H1 (cell line): ENCODE measurements around the gene DBF4B. TPM values are rescaled to one million over a fixed set of nuclear protein-coding genes. Genes with fewer than 3 reads are reported as not detected.

Experiments
- CTCF ChIA-PET: fragments of 300-600 bp; sonication (Branson Sonifier 250); formaldehyde crosslinking; loops from one replicate; lab custom pipeline; 2021; ENCODE audit not compliant: partially characterized antibody; lab: Charles Lee
- POLR2A ChIA-PET: fragments of 300-600 bp; sonication (Branson Sonifier 250); formaldehyde crosslinking; loops from one replicate; lab custom pipeline; 2021; ENCODE audit warnings: inconsistent platforms; ENCODE audit not compliant: partially characterized antibody; lab: Charles Lee
- DNase-seq, 2 experiments: peaks; one replicate each; pipeline versions ENCODE4 v3.0.0 to v3.0.0-alpha.2; 2010 to 2022; ENCODE audit warnings: low spot score in 2 of 2, low read depth in 1 of 2, mixed read lengths in 1 of 2
- FAIRE-seq: peaks from 2 replicates; lab custom pipeline; 2011; peaks lifted over from hg19 to GRCh38; lab: Jason Lieb, UNC
- H2AFZ ChIP-seq: 2 replicates; pipeline ENCODE4 v1.8.1; 2012; ENCODE audit warnings: low read length, inconsistent platforms
- H2AK5ac ChIP-seq: 2 replicates; pipeline ENCODE4 v1.6.1; 2013; ENCODE audit warnings: low read depth, low read length
- H2BK120ac ChIP-seq: replicated peaks from 2 replicates; pipeline ENCODE3; 2013; ENCODE audit warnings: low read depth, low read length, inconsistent platforms
- H2BK12ac ChIP-seq: 2 replicates; pipeline ENCODE4 v1.6.1; 2013; ENCODE audit warnings: low read depth, low read length
- H2BK15ac ChIP-seq: 2 replicates; pipeline ENCODE4 v1.6.1; 2013; ENCODE audit warnings: low read length
- H2BK20ac ChIP-seq: 2 replicates; pipeline ENCODE4 v1.6.1; 2013; ENCODE audit warnings: low read length
- H2BK5ac ChIP-seq: 2 replicates; pipeline ENCODE4 v1.6.1; 2013; ENCODE audit warnings: low read depth, low read length
- H3K14ac ChIP-seq: 2 replicates; pipeline ENCODE4 v1.6.1; 2013; ENCODE audit warnings: inconsistent platforms; ENCODE audit not compliant: insufficient read length
- H3K18ac ChIP-seq: 2 replicates; pipeline ENCODE4 v1.6.1; 2013; ENCODE audit warnings: low read length; ENCODE audit errors: extremely low read depth
- H3K23ac ChIP-seq: 2 replicates; pipeline ENCODE4 v1.6.1; 2013; ENCODE audit warnings: inconsistent platforms; ENCODE audit not compliant: insufficient read length
- H3K23me2 ChIP-seq: 2 replicates; pipeline ENCODE4 v1.6.1; 2013; ENCODE audit warnings: low read depth, low read length
- H3K27ac ChIP-seq: 2 replicates; pipeline ENCODE4 v1.6.1; 2011; ENCODE audit warnings: low read depth, low read length, inconsistent platforms
- H3K27me3 ChIP-seq, 4 experiments: replicated peaks in 1 of 4; 1 replicate in 1 of 4; 2 replicates in 3 of 4; pipeline versions ENCODE4 v1.6.1 to v1.8.1; 2011 to 2013; ENCODE audit warnings: low read length in 3 of 4, mild to moderate bottlenecking in 3 of 4, inconsistent platforms in 2 of 4, mixed read lengths in 2 of 4, moderate library complexity in 1 of 4; ENCODE audit not compliant: control insufficient read depth in 3 of 4, insufficient read depth in 3 of 4; ENCODE audit errors: extremely low read depth in 1 of 4
- H3K36me3 ChIP-seq, 4 experiments: 2 replicates each; pipeline versions ENCODE4 v1.6.1 to v1.8.1; 2011 to 2013; ENCODE audit warnings: mild to moderate bottlenecking in 4 of 4, low read length in 3 of 4, moderate library complexity in 2 of 4, control low read depth in 1 of 4, inconsistent platforms in 1 of 4; ENCODE audit not compliant: insufficient read depth in 4 of 4, control insufficient read depth in 2 of 4
- H3K4ac ChIP-seq: replicated peaks from 2 replicates; pipeline ENCODE3; 2013; ENCODE audit warnings: low read length, low read depth, mixed read lengths, inconsistent platforms; ENCODE audit not compliant: insufficient read length
- H3K4me1 ChIP-seq, 4 experiments: replicated peaks in 1 of 4; 1 replicate in 1 of 4; 2 replicates in 3 of 4; pipeline versions ENCODE4 v1.6.1 to v1.8.1; 2011 to 2013; ENCODE audit warnings: low read length in 3 of 4, inconsistent platforms in 2 of 4, mixed read lengths in 1 of 4; ENCODE audit not compliant: insufficient read depth in 4 of 4, control insufficient read depth in 3 of 4
- H3K4me2 ChIP-seq, 2 experiments: 2 replicates each; pipeline versions ENCODE4 v1.6.1 to v1.8.1; 2011 to 2013; ENCODE audit warnings: low read depth in 2 of 2, low read length in 2 of 2, control low read depth in 1 of 2, inconsistent platforms in 1 of 2, mild to moderate bottlenecking in 1 of 2; ENCODE audit not compliant: insufficient read depth in 1 of 2
- H3K4me3 ChIP-seq, 4 experiments: fragments of 200-600, 300-600 bp in 1 of 4; sonication (generic), shearing (Covaris generic), sonication (Bioruptor Twin) in 1 of 4; 2 replicates each; pipeline versions ENCODE4 v1.5.1 to v1.8.1; 2011 to 2016; ENCODE audit warnings: low read length in 4 of 4, low read depth in 3 of 4, control low read depth in 2 of 4, inconsistent platforms in 2 of 4, mild to moderate bottlenecking in 2 of 4, mixed read lengths in 1 of 4, moderate library complexity in 1 of 4; ENCODE audit not compliant: insufficient read depth in 2 of 4; ENCODE audit errors: extremely low read depth in 1 of 4
- H3K56ac ChIP-seq: replicated peaks from 2 replicates; pipeline ENCODE3; 2013; ENCODE audit warnings: low read depth, mild to moderate bottlenecking, mixed read lengths, low read length, inconsistent platforms; ENCODE audit not compliant: insufficient read length
- H3K79me1 ChIP-seq: 2 replicates; pipeline ENCODE4 v1.6.1; 2013; ENCODE audit warnings: low read depth, low read length, control low read depth
- H3K79me2 ChIP-seq, 2 experiments: 2 replicates each; pipeline versions ENCODE4 v1.6.1 to v1.8.1; 2012 to 2013; ENCODE audit warnings: low read length in 2 of 2, mild to moderate bottlenecking in 2 of 2, inconsistent platforms in 1 of 2; ENCODE audit not compliant: insufficient read depth in 2 of 2, control insufficient read depth in 1 of 2
- H3K9ac ChIP-seq, 4 experiments: replicated peaks in 1 of 4; 1 replicate in 1 of 4; 2 replicates in 3 of 4; pipeline versions ENCODE4 v1.6.1 to v1.8.1; 2011 to 2013; ENCODE audit warnings: low read depth in 3 of 4, low read length in 3 of 4, control low read depth in 2 of 4, mild to moderate bottlenecking in 2 of 4, moderate library complexity in 2 of 4, inconsistent platforms in 1 of 4; ENCODE audit errors: extremely low read depth in 1 of 4
- H3K9me3 ChIP-seq, 2 experiments: 2 replicates each; pipeline versions ENCODE4 v1.6.1 to v1.8.1; 2012 to 2013; ENCODE audit warnings: mild to moderate bottlenecking in 2 of 2, moderate library complexity in 2 of 2, control low read depth in 1 of 2, inconsistent platforms in 1 of 2, low read depth in 1 of 2, low read length in 1 of 2, mixed read lengths in 1 of 2; ENCODE audit not compliant: insufficient read depth in 2 of 2
- H4K20me1 ChIP-seq, 2 experiments: replicated peaks in 1 of 2; 2 replicates each; pipeline versions ENCODE3 to v1.8.1; 2011 to 2013; ENCODE audit warnings: inconsistent platforms in 2 of 2, low read length in 2 of 2, mild to moderate bottlenecking in 1 of 2; ENCODE audit not compliant: insufficient read depth in 2 of 2, control insufficient read depth in 1 of 2
- H4K5ac ChIP-seq: 2 replicates; pipeline ENCODE4 v1.6.1; 2013; ENCODE audit warnings: low read length, low read depth, mixed read lengths, inconsistent platforms; ENCODE audit not compliant: insufficient read length
- H4K8ac ChIP-seq: 2 replicates; pipeline ENCODE4 v1.8.0; 2013; ENCODE audit warnings: mild to moderate bottlenecking, moderate library complexity, low read length, inconsistent platforms; ENCODE audit not compliant: insufficient read depth; ENCODE audit errors: extremely low read depth
- H4K91ac ChIP-seq: replicated peaks from 2 replicates; pipeline ENCODE3; 2013; ENCODE audit warnings: low read length, mixed read lengths, inconsistent platforms; ENCODE audit not compliant: insufficient read length
- EZH2 ChIP-seq: fragments of 200-600 bp; sonication (generic); IDR thresholded peaks from 2 replicates; pipeline ENCODE4 v1.7.1; 2012; ENCODE audit warnings: low read depth, mild to moderate bottlenecking, moderate library complexity, low read length, inconsistent platforms; ENCODE audit not compliant: severe bottlenecking
- HDAC6 ChIP-seq: IDR thresholded peaks from one replicate; pipeline ENCODE4 v1.7.1; 2012; ENCODE audit warnings: low read depth, mild to moderate bottlenecking, inconsistent platforms, low read length, moderate library complexity
- RAD21 ChIP-seq, 2 experiments: IDR thresholded peaks in 1 of 2; conservative IDR thresholded peaks in 1 of 2; 2 replicates each; pipeline ENCODE4 v1.6.1; 2011; ENCODE audit warnings: low read depth in 2 of 2, low read length in 2 of 2, improper control_type of control experiment in 1 of 2, inconsistent platforms in 1 of 2, mild to moderate bottlenecking in 1 of 2, moderate library complexity in 1 of 2
- ZNF274 ChIP-seq: IDR thresholded peaks from 2 replicates; pipeline ENCODE4 v1.7.0; 2012; ENCODE audit warnings: low read length, borderline replicate concordance; ENCODE audit errors: extremely low read depth
- WGBS, 2 experiments: shearing (Covaris generic) in 1 of 2; methylation state at CpG; one replicate each; pipeline versions ENCODE4 v1.1.6 to v1.1.7; 2013 to 2015; ENCODE audit warnings: low lambda C conversion rate in 2 of 2, mixed read lengths in 2 of 2, inconsistent platforms in 1 of 2, low coverage in 1 of 2, missing lambda C conversion rate in 1 of 2; ENCODE audit not compliant: insufficient replicate concordance in 2 of 2, insufficient coverage in 1 of 2, insufficient read length in 1 of 2; ENCODE audit errors: extremely low coverage in 1 of 2, missing lambda C conversion rate in 1 of 2; 5-methylcytosine and 5-hydroxymethylcytosine counted together
- polyA plus RNA-seq, 7 experiments: library from polyadenylated mRNA; depleted of rRNA in 3 of 7; stranded (reverse) in 5 of 7; unstranded in 2 of 7; fragments of >200 nt in 5 of 7; fragments of 200-250 nt in 2 of 7; gene quantifications; 1 replicate in 5 of 7; 2 replicates in 1 of 7; 4 replicates in 1 of 7; pipeline versions ENCODE4 v1.2.1 to v1.2.3, GENCODE V29; 2011 to 2013; ENCODE audit warnings: missing spikeins in 2 of 7, mixed read lengths in 2 of 7
- total RNA-seq: library from RNA; stranded (reverse); fragmentation: NEBNext Ultra II Directional; extraction: Animal tissue kit (Norgen Biotek cat#: 25700); gene quantifications from 2 replicates; pipeline ENCODE4 v1.2.1, GENCODE V29; 2021
- TF ChIP-seq, protein P1 (sequence below), 3 experiments: IDR thresholded peaks; 1 replicate in 2 of 3; 2 replicates in 1 of 3; pipeline versions ENCODE4 v1.5.1 to v1.6.1; 2011; ENCODE audit warnings: low read length in 3 of 3, mild to moderate bottlenecking in 3 of 3, inconsistent platforms in 2 of 3, low read depth in 1 of 3, moderate library complexity in 1 of 3; ENCODE audit not compliant: insufficient read depth in 1 of 3; ENCODE audit errors: control extremely low read depth in 1 of 3

DBF4B gene
- total and polyA plus RNA-seq, 2 of the 8 experiments (the other 6 are each of a cell fraction or from before 2014, with no cell fraction given) = 20.2 to 26.9 TPM

DNA sequence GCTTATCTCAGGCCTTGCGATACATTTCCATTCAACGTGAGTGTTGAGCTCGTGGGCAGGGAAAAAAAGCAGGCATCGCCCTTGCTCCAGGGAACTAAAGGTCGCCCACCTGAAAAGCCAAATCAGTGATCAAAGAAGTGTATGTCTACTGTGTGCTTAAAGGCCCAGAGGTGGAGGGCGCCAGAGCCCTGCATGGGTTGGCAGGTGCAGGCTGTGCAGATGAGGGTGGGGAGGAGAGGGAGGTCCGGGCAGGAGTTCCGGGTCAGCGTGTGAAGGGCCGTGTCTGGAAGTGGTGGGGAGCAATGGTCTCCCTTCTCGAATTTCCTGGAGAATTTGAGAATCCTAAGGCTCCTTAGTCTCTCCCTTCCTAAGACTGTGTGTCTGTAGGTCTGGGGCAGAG, 57.5 kb downstream of the DBF4B start:
- H3K4me3 ChIP-seq = no peak overlapping the region
- FAIRE-seq (no peak), DNase-seq (no peak)
- no peaks in the 10 kb centered on the region for H3K23me2 ChIP-seq
- H3K23ac ChIP-seq = no peak overlapping the region
- H2BK120ac ChIP-seq = no peak overlapping the region
- peaks cover 0 to 2% of the 10 kb centered on the region in 2 experiments for H4K20me1 ChIP-seq
- no peak overlapping the region for H3K27ac ChIP-seq
- POLR2A ChIA-PET = interaction anchor here (1.0 kb wide), 2 partner anchors 9 to 82 kb away, joined by 3 to 5 read pairs; partner anchors contain the start of gene HIGD1B
- H2AFZ ChIP-seq = no peak overlapping the region
- no peak overlapping the region for H3K4ac ChIP-seq
- H3K18ac ChIP-seq = no peak overlapping the region
- peaks cover 0 to 15% (median 6%) of the 10 kb centered on the region in 4 experiments; a peak in 6 of 7 replicates for H3K4me1 ChIP-seq
- H3K27me3 ChIP-seq = peaks cover 0 to 5% (median 1%) of the 10 kb centered on the region in 4 experiments; a peak in 2 of 7 replicates
- H2BK20ac ChIP-seq = no peak overlapping the region
- H3K14ac ChIP-seq = no peak overlapping the region
- no peak overlapping the region for H3K56ac ChIP-seq
- H4K91ac ChIP-seq = no peak overlapping the region
- no peak overlapping the region for H3K4me2 ChIP-seq
- no peaks in the 10 kb centered on the region for H3K9me3 ChIP-seq
- no peak overlapping the region for H3K9ac ChIP-seq
- CTCF ChIA-PET = interaction anchor here (0.6 to 26.7 kb wide), 6 partner anchors 9 to 92 kb away, joined by 3 to 577 read pairs (median 5); partner anchors contain the start of gene HIGD1B
- H2BK5ac ChIP-seq = no peak overlapping the region
- H4K5ac ChIP-seq = no peak overlapping the region
- 85% methylated on average over 11 of the region's 11 CpGs; no CpG with 5 or more reads in 1 of the 2 experiments for WGBS, 2 experiments
- H3K36me3 ChIP-seq = no peaks in the 10 kb centered on the region
- no peak overlapping the region for H2AK5ac ChIP-seq
- H2BK12ac ChIP-seq = no peak overlapping the region
- H3K79me1 ChIP-seq = no peaks in the 10 kb centered on the region
- H2BK15ac ChIP-seq = no peak overlapping the region
- H4K8ac ChIP-seq = no peak overlapping the region
- TF ChIP-seq EZH2 (no peak), HDAC6 (no peak), ZNF274 (no peak), RAD21 (IDR thresholded peaks at IDR 0.05 in 1 of 2, conservative IDR thresholded peaks at IDR 0.05 in 1 of 2; ENCODE audit: low read depth in 2 of 2, low read length in 2 of 2) (peak; percentile 23 to 41; a peak in 3 of 4 replicates)
- TF ChIP-seq, protein P1, sequence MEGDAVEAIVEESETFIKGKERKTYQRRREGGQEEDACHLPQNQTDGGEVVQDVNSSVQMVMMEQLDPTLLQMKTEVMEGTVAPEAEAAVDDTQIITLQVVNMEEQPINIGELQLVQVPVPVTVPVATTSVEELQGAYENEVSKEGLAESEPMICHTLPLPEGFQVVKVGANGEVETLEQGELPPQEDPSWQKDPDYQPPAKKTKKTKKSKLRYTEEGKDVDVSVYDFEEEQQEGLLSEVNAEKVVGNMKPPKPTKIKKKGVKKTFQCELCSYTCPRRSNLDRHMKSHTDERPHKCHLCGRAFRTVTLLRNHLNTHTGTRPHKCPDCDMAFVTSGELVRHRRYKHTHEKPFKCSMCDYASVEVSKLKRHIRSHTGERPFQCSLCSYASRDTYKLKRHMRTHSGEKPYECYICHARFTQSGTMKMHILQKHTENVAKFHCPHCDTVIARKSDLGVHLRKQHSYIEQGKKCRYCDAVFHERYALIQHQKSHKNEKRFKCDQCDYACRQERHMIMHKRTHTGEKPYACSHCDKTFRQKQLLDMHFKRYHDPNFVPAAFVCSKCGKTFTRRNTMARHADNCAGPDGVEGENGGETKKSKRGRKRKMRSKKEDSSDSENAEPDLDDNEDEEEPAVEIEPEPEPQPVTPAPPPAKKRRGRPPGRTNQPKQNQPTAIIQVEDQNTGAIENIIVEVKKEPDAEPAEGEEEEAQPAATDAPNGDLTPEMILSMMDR (IDR thresholded peaks at IDR 0.05; ENCODE audit: control extremely low read depth in 1 of 3, insufficient read depth in 1 of 3, low read depth in 1 of 3, low read length in 3 of 3) = peak in 2 of 3 experiments; percentile 6 to 23; a peak in 1 of 4 replicates
- no peaks in the 10 kb centered on the region for H3K79me2 ChIP-seq
